H1 (cell line): Measurements from ENCODE around the gene IGFALS. TPM values are rescaled to one million over a fixed set of nuclear protein-coding genes. Genes with fewer than 3 reads are reported as not detected.

Source experiments
- CTCF ChIA-PET: fragments of 300-600 bp; sonication (Branson Sonifier 250); formaldehyde crosslinking; loops from one replicate; lab custom pipeline; 2021; ENCODE audit not compliant: partially characterized antibody; lab: Charles Lee
- POLR2A ChIA-PET: fragments of 300-600 bp; sonication (Branson Sonifier 250); formaldehyde crosslinking; loops from one replicate; lab custom pipeline; 2021; ENCODE audit warnings: inconsistent platforms; ENCODE audit not compliant: partially characterized antibody; lab: Charles Lee
- DNase-seq, 2 experiments: peaks; one replicate each; pipeline versions ENCODE4 v3.0.0 to v3.0.0-alpha.2; 2010 to 2022; ENCODE audit warnings: low spot score in 2 of 2, low read depth in 1 of 2, mixed read lengths in 1 of 2
- FAIRE-seq: peaks from 2 replicates; lab custom pipeline; 2011; peaks lifted over from hg19 to GRCh38; lab: Jason Lieb, UNC
- H2AFZ ChIP-seq: 2 replicates; pipeline ENCODE4 v1.8.1; 2012; ENCODE audit warnings: low read length, inconsistent platforms
- H2AK5ac ChIP-seq: 2 replicates; pipeline ENCODE4 v1.6.1; 2013; ENCODE audit warnings: low read depth, low read length
- H2BK120ac ChIP-seq: replicated peaks from 2 replicates; pipeline ENCODE3; 2013; ENCODE audit warnings: low read depth, low read length, inconsistent platforms
- H2BK12ac ChIP-seq: 2 replicates; pipeline ENCODE4 v1.6.1; 2013; ENCODE audit warnings: low read depth, low read length
- H2BK15ac ChIP-seq: 2 replicates; pipeline ENCODE4 v1.6.1; 2013; ENCODE audit warnings: low read length
- H2BK20ac ChIP-seq: 2 replicates; pipeline ENCODE4 v1.6.1; 2013; ENCODE audit warnings: low read length
- H2BK5ac ChIP-seq: 2 replicates; pipeline ENCODE4 v1.6.1; 2013; ENCODE audit warnings: low read depth, low read length
- H3K14ac ChIP-seq: 2 replicates; pipeline ENCODE4 v1.6.1; 2013; ENCODE audit warnings: inconsistent platforms; ENCODE audit not compliant: insufficient read length
- H3K18ac ChIP-seq: 2 replicates; pipeline ENCODE4 v1.6.1; 2013; ENCODE audit warnings: low read length; ENCODE audit errors: extremely low read depth
- H3K23ac ChIP-seq: 2 replicates; pipeline ENCODE4 v1.6.1; 2013; ENCODE audit warnings: inconsistent platforms; ENCODE audit not compliant: insufficient read length
- H3K23me2 ChIP-seq: 2 replicates; pipeline ENCODE4 v1.6.1; 2013; ENCODE audit warnings: low read depth, low read length
- H3K27ac ChIP-seq: 2 replicates; pipeline ENCODE4 v1.6.1; 2011; ENCODE audit warnings: low read depth, low read length, inconsistent platforms
- H3K27me3 ChIP-seq, 4 experiments: replicated peaks in 1 of 4; 1 replicate in 1 of 4; 2 replicates in 3 of 4; pipeline versions ENCODE4 v1.6.1 to v1.8.1; 2011 to 2013; ENCODE audit warnings: low read length in 3 of 4, mild to moderate bottlenecking in 3 of 4, inconsistent platforms in 2 of 4, mixed read lengths in 2 of 4, moderate library complexity in 1 of 4; ENCODE audit not compliant: control insufficient read depth in 3 of 4, insufficient read depth in 3 of 4; ENCODE audit errors: extremely low read depth in 1 of 4
- H3K36me3 ChIP-seq, 4 experiments: 2 replicates each; pipeline versions ENCODE4 v1.6.1 to v1.8.1; 2011 to 2013; ENCODE audit warnings: mild to moderate bottlenecking in 4 of 4, low read length in 3 of 4, moderate library complexity in 2 of 4, control low read depth in 1 of 4, inconsistent platforms in 1 of 4; ENCODE audit not compliant: insufficient read depth in 4 of 4, control insufficient read depth in 2 of 4
- H3K4ac ChIP-seq: replicated peaks from 2 replicates; pipeline ENCODE3; 2013; ENCODE audit warnings: low read length, low read depth, mixed read lengths, inconsistent platforms; ENCODE audit not compliant: insufficient read length
- H3K4me1 ChIP-seq, 4 experiments: replicated peaks in 1 of 4; 1 replicate in 1 of 4; 2 replicates in 3 of 4; pipeline versions ENCODE4 v1.6.1 to v1.8.1; 2011 to 2013; ENCODE audit warnings: low read length in 3 of 4, inconsistent platforms in 2 of 4, mixed read lengths in 1 of 4; ENCODE audit not compliant: insufficient read depth in 4 of 4, control insufficient read depth in 3 of 4
- H3K4me2 ChIP-seq, 2 experiments: 2 replicates each; pipeline versions ENCODE4 v1.6.1 to v1.8.1; 2011 to 2013; ENCODE audit warnings: low read depth in 2 of 2, low read length in 2 of 2, control low read depth in 1 of 2, inconsistent platforms in 1 of 2, mild to moderate bottlenecking in 1 of 2; ENCODE audit not compliant: insufficient read depth in 1 of 2
- H3K4me3 ChIP-seq, 4 experiments: fragments of 200-600, 300-600 bp in 1 of 4; sonication (generic), shearing (Covaris generic), sonication (Bioruptor Twin) in 1 of 4; 2 replicates each; pipeline versions ENCODE4 v1.5.1 to v1.8.1; 2011 to 2016; ENCODE audit warnings: low read length in 4 of 4, low read depth in 3 of 4, control low read depth in 2 of 4, inconsistent platforms in 2 of 4, mild to moderate bottlenecking in 2 of 4, mixed read lengths in 1 of 4, moderate library complexity in 1 of 4; ENCODE audit not compliant: insufficient read depth in 2 of 4; ENCODE audit errors: extremely low read depth in 1 of 4
- H3K56ac ChIP-seq: replicated peaks from 2 replicates; pipeline ENCODE3; 2013; ENCODE audit warnings: low read depth, mild to moderate bottlenecking, mixed read lengths, low read length, inconsistent platforms; ENCODE audit not compliant: insufficient read length
- H3K79me1 ChIP-seq: 2 replicates; pipeline ENCODE4 v1.6.1; 2013; ENCODE audit warnings: low read depth, low read length, control low read depth
- H3K79me2 ChIP-seq, 2 experiments: 2 replicates each; pipeline versions ENCODE4 v1.6.1 to v1.8.1; 2012 to 2013; ENCODE audit warnings: low read length in 2 of 2, mild to moderate bottlenecking in 2 of 2, inconsistent platforms in 1 of 2; ENCODE audit not compliant: insufficient read depth in 2 of 2, control insufficient read depth in 1 of 2
- H3K9ac ChIP-seq, 4 experiments: replicated peaks in 1 of 4; 1 replicate in 1 of 4; 2 replicates in 3 of 4; pipeline versions ENCODE4 v1.6.1 to v1.8.1; 2011 to 2013; ENCODE audit warnings: low read depth in 3 of 4, low read length in 3 of 4, control low read depth in 2 of 4, mild to moderate bottlenecking in 2 of 4, moderate library complexity in 2 of 4, inconsistent platforms in 1 of 4; ENCODE audit errors: extremely low read depth in 1 of 4
- H3K9me3 ChIP-seq, 2 experiments: 2 replicates each; pipeline versions ENCODE4 v1.6.1 to v1.8.1; 2012 to 2013; ENCODE audit warnings: mild to moderate bottlenecking in 2 of 2, moderate library complexity in 2 of 2, control low read depth in 1 of 2, inconsistent platforms in 1 of 2, low read depth in 1 of 2, low read length in 1 of 2, mixed read lengths in 1 of 2; ENCODE audit not compliant: insufficient read depth in 2 of 2
- H4K20me1 ChIP-seq, 2 experiments: replicated peaks in 1 of 2; 2 replicates each; pipeline versions ENCODE3 to v1.8.1; 2011 to 2013; ENCODE audit warnings: inconsistent platforms in 2 of 2, low read length in 2 of 2, mild to moderate bottlenecking in 1 of 2; ENCODE audit not compliant: insufficient read depth in 2 of 2, control insufficient read depth in 1 of 2
- H4K5ac ChIP-seq: 2 replicates; pipeline ENCODE4 v1.6.1; 2013; ENCODE audit warnings: low read length, low read depth, mixed read lengths, inconsistent platforms; ENCODE audit not compliant: insufficient read length
- H4K8ac ChIP-seq: 2 replicates; pipeline ENCODE4 v1.8.0; 2013; ENCODE audit warnings: mild to moderate bottlenecking, moderate library complexity, low read length, inconsistent platforms; ENCODE audit not compliant: insufficient read depth; ENCODE audit errors: extremely low read depth
- H4K91ac ChIP-seq: replicated peaks from 2 replicates; pipeline ENCODE3; 2013; ENCODE audit warnings: low read length, mixed read lengths, inconsistent platforms; ENCODE audit not compliant: insufficient read length
- CEBPB ChIP-seq: IDR thresholded peaks from 2 replicates; pipeline ENCODE4 v1.6.1; 2012; ENCODE audit warnings: low read depth, low read length
- CTBP2 ChIP-seq: IDR thresholded peaks from 2 replicates; pipeline ENCODE4 v1.7.0; 2011; ENCODE audit warnings: borderline replicate concordance, mild to moderate bottlenecking, moderate library complexity, mixed read lengths, low read length; ENCODE audit not compliant: insufficient read depth, insufficient read length
- CTCF ChIP-seq, 3 experiments: IDR thresholded peaks; 1 replicate in 2 of 3; 2 replicates in 1 of 3; pipeline versions ENCODE4 v1.5.1 to v1.6.1; 2011; ENCODE audit warnings: low read length in 3 of 3, mild to moderate bottlenecking in 3 of 3, inconsistent platforms in 2 of 3, low read depth in 1 of 3, moderate library complexity in 1 of 3; ENCODE audit not compliant: insufficient read depth in 1 of 3; ENCODE audit errors: control extremely low read depth in 1 of 3
- MAX ChIP-seq: IDR thresholded peaks from 2 replicates; pipeline ENCODE4 v1.6.1; 2012; ENCODE audit warnings: inconsistent platforms
- PHF8 ChIP-seq: fragments of 200-600 bp; sonication (generic); conservative IDR thresholded peaks from 2 replicates; pipeline ENCODE4 v1.7.1; 2012; ENCODE audit warnings: low read depth, mild to moderate bottlenecking, inconsistent platforms, low read length, moderate library complexity
- TAF1 ChIP-seq: IDR thresholded peaks from 2 replicates; pipeline ENCODE4 v1.6.1; 2011; ENCODE audit warnings: mild to moderate bottlenecking, low read depth, low read length
- TBP ChIP-seq: IDR thresholded peaks from 2 replicates; pipeline ENCODE4 v1.6.1; 2011; ENCODE audit warnings: low read depth, low read length, improper control_type of control experiment
- WGBS, 2 experiments: shearing (Covaris generic) in 1 of 2; methylation state at CpG; one replicate each; pipeline versions ENCODE4 v1.1.6 to v1.1.7; 2013 to 2015; ENCODE audit warnings: low lambda C conversion rate in 2 of 2, mixed read lengths in 2 of 2, inconsistent platforms in 1 of 2, low coverage in 1 of 2, missing lambda C conversion rate in 1 of 2; ENCODE audit not compliant: insufficient replicate concordance in 2 of 2, insufficient coverage in 1 of 2, insufficient read length in 1 of 2; ENCODE audit errors: extremely low coverage in 1 of 2, missing lambda C conversion rate in 1 of 2; 5-methylcytosine and 5-hydroxymethylcytosine counted together
- polyA plus RNA-seq, 7 experiments: library from polyadenylated mRNA; depleted of rRNA in 3 of 7; stranded (reverse) in 5 of 7; unstranded in 2 of 7; fragments of >200 nt in 5 of 7; fragments of 200-250 nt in 2 of 7; gene quantifications; 1 replicate in 5 of 7; 2 replicates in 1 of 7; 4 replicates in 1 of 7; pipeline versions ENCODE4 v1.2.1 to v1.2.3, GENCODE V29; 2011 to 2013; ENCODE audit warnings: missing spikeins in 2 of 7, mixed read lengths in 2 of 7
- total RNA-seq: library from RNA; stranded (reverse); fragmentation: NEBNext Ultra II Directional; extraction: Animal tissue kit (Norgen Biotek cat#: 25700); gene quantifications from 2 replicates; pipeline ENCODE4 v1.2.1, GENCODE V29; 2021

The IGFALS gene
- total and polyA plus RNA-seq, 2 of the 8 experiments (the other 6 are each of a cell fraction or from before 2014, with no cell fraction given), result not detected

GRCh38 chr16:1770328-1771187 is 22.9 kb downstream of the IGFALS start:
- Histone ChIP-seq H3K4me2 (peak overlapping the region; percentile 71 to 92), H4K91ac (peak overlapping the region; percentile 93), H3K56ac (peak overlapping the region; percentile 59), H2BK20ac (no peak overlapping the region), H4K5ac (no peak overlapping the region), H3K23ac (no peak overlapping the region), H3K27me3 (no peaks in the 10 kb centered on the region), H3K23me2 (peaks cover 17% of the 10 kb centered on the region), H3K36me3 (peaks cover 3 to 37% (median 7%) of the 10 kb centered on the region in 4 experiments; a peak in 4 of 8 replicates), H4K8ac (peak overlapping the region; percentile 68), H3K27ac (no peak overlapping the region), H3K14ac (no peak overlapping the region), H2BK5ac (peak overlapping the region; percentile 71; the same call in 1 of the 2 replicates), H2BK120ac (no peak overlapping the region), H3K9ac (peak overlapping the region in 3 of 4 experiments; percentile 48 to 78 (median 53); a peak in 5 of 7 replicates), H3K9me3 (no peaks in the 10 kb centered on the region), H3K4me1 (peaks cover 0 to 12% (median 10%) of the 10 kb centered on the region in 4 experiments; a peak in 5 of 7 replicates), H4K20me1 (peaks cover 0 to 16% of the 10 kb centered on the region in 2 experiments), H3K18ac (no peak overlapping the region; the same call in none of the 2 replicates), H3K79me2 (peaks cover 0 to 15% of the 10 kb centered on the region in 2 experiments; a peak in 1 of 4 replicates), H2AFZ (no peak overlapping the region), H3K4me3 (peak overlapping the region; percentile 82 to 91 (median 82)), H2BK15ac (no peak overlapping the region), H2AK5ac (no peak overlapping the region; the same call in 1 of the 2 replicates), H3K79me1 (peaks cover 4% of the 10 kb centered on the region), H3K4ac (no peak overlapping the region), H2BK12ac (no peak overlapping the region)
- ChIA-PET CTCF (interaction anchor here (0.7 to 2.2 kb wide), 5 partner anchors 11 to 71 kb away, joined by 3 to 8 read pairs (median 3); partner anchors contain the start of genes NUBP2 and SPSB3), POLR2A (interaction anchor here (0.6 to 13.5 kb wide), 30 partner anchors 8 to 462 kb away, joined by 3 to 246 read pairs (median 4); partner anchors contain the start of genes FAHD1, HAGH, IGFALS and JPT2)
- WGBS, 2 experiments, result 30% methylated on average over 43 of the region's 81 CpGs; no CpG with 5 or more reads in 1 of the 2 experiments
- no peak for FAIRE-seq
- peak in 1 of 2 experiments; percentile 76 for DNase-seq
- TF ChIP-seq TAF1 (0 out of 2 replicates have a peak, but pooled peaks have one; percentile 40), CTCF (IDR thresholded peaks at IDR 0.05; ENCODE audit: control extremely low read depth in 1 of 3, insufficient read depth in 1 of 3, low read depth in 1 of 3, low read length in 3 of 3) (no peak), PHF8 (peak; percentile 14; the same call in 1 of the 2 replicates), CEBPB (no peak), CTBP2 (no peak), MAX (0 out of 2 replicates have a peak, but pooled peaks have one; percentile 6), TBP (no peak)
